Right forelimb (tissue), 1 donor: ENCODE data around the gene TPD52L3.
A peak's percentile ranks its signal among the peaks of the same experiment; 100 is the strongest.

Experiments used
- DNase-seq: peaks from one replicate; pipeline ENCODE4 v3.0.0-alpha.2; 2018

The TPD52L3 gene

GRCh38 chr9:6328103-6328502 is at the start of gene TPD52L3:
TSS of gene TPD52L3 (plus strand) at chr9:6328375. CDS start at chr9:6328596, 221 bp downstream.
- no peak for DNase-seq

- DNase-seq, result no peak
These were observed 26.3 kb upstream of the TPD52L3 start for GRCh38 chr9:6301858-6302257.

GRCh38 chr9:6302417-6302816 is 25.8 kb upstream of the TPD52L3 start:
- no peak for DNase-seq

GRCh38 chr9:6304232-6304631 is 23.9 kb upstream of the TPD52L3 start:
- DNase-seq, result no peak

GRCh38 chr9:6305954-6306563 is 22.1 kb upstream of the TPD52L3 start:
- DNase-seq, result no peak

GRCh38 chr9:6307551-6308096 is 20.6 kb upstream of the TPD52L3 start:
- DNase-seq, result no peak

- no peak for DNase-seq
These were observed 2.9 kb downstream of the TPD52L3 start for GRCh38 chr9:6330958-6331634.

- no peak for DNase-seq
These were observed 6.1 kb downstream of the TPD52L3 start for GRCh38 chr9:6334305-6334704.

GRCh38 chr9:6348766-6349165 is 20.6 kb downstream of the TPD52L3 start:
- no peak for DNase-seq

- DNase-seq, result no peak
These were observed 23.6 kb downstream of the TPD52L3 start for GRCh38 chr9:6351737-6352136.

- peak; percentile 45 for DNase-seq
These were observed 26.0 kb downstream of the TPD52L3 start for GRCh38 chr9:6354072-6354686.

- no peak for DNase-seq
These were observed 27.6 kb downstream of the TPD52L3 start for GRCh38 chr9:6355728-6356127.

- DNase-seq, result no peak
These were observed 28.3 kb downstream of the TPD52L3 start for GRCh38 chr9:6356441-6356840.

GRCh38 chr9:6356904-6357303 is 28.7 kb downstream of the TPD52L3 start:
- DNase-seq, result no peak

GRCh38 chr9:6367128-6367890 is 39.1 kb downstream of the TPD52L3 start:
- no peak for DNase-seq

- DNase-seq, result no peak
These were observed 40.7 kb downstream of the TPD52L3 start for GRCh38 chr9:6368831-6369230.
